PC-9 (cell line): ENCODE measurements around the gene GAS5. TPM values are rescaled to one million over a fixed set of nuclear protein-coding genes. Genes with fewer than 3 reads are reported as not detected.

Experiments used
- BruUV-seq: library from RNA; stranded (reverse); fragments of 400-500 nt; replicated peaks from 2 replicates; lab custom pipeline; 2021; lab: Mats Ljungman, UMichigan
- CTCF ChIA-PET: fragments of 300-600 bp; sonication (Branson Sonifier 250); formaldehyde crosslinking; loops from one replicate; lab custom pipeline; 2022; ENCODE audit warnings: antibody characterized with exemption; lab: Charles Lee
- POLR2A ChIA-PET: fragments of 300-600 bp; sonication (Branson Sonifier 250); formaldehyde crosslinking; loops from one replicate; lab custom pipeline; 2022; ENCODE audit warnings: antibody characterized with exemption; ENCODE audit not compliant: unreplicated experiment; lab: Charles Lee
- DNase-seq, 2 experiments: peaks; one replicate each; pipeline versions ENCODE4 v3.0.0 to v3.0.0-alpha.2; 2015 to 2022; ENCODE audit warnings: mixed read lengths in 1 of 2
- H2AFZ ChIP-seq: fragments of 200-600 bp; sonication (generic); 2 replicates; pipeline ENCODE4 v1.8.1; 2017; ENCODE audit warnings: antibody characterized with exemption
- H3F3A ChIP-seq: fragments of 200-600 bp; sonication (generic); 2 replicates; pipeline ENCODE4 v1.8.1; 2017; ENCODE audit warnings: antibody characterized with exemption, mild to moderate bottlenecking, low read depth; ENCODE audit not compliant: insufficient read depth
- H3K27ac ChIP-seq: fragments of 200-600 bp; sonication (generic); 2 replicates; pipeline ENCODE4 v1.6.1; 2016; ENCODE audit warnings: mixed run types
- H3K27me3 ChIP-seq: fragments of 200-600 bp; sonication (generic); 2 replicates; pipeline ENCODE4 v1.6.1; 2016; ENCODE audit warnings: low read depth, mixed run types; ENCODE audit not compliant: insufficient read depth
- H3K36me3 ChIP-seq: fragments of 200-600 bp; sonication (generic); 2 replicates; pipeline ENCODE4 v1.6.1; 2016; ENCODE audit warnings: low read depth, mixed run types
- H3K4me1 ChIP-seq: fragments of 200-600 bp; sonication (generic); replicated peaks from 2 replicates; pipeline ENCODE4 v1.6.1; 2016; ENCODE audit warnings: mixed run types; ENCODE audit not compliant: insufficient read depth
- H3K4me2 ChIP-seq: fragments of 200-600 bp; sonication (generic); 2 replicates; pipeline ENCODE4 v1.6.1; 2017; ENCODE audit warnings: mixed run types
- H3K4me3 ChIP-seq: fragments of 200-600 bp; sonication (generic); 2 replicates; pipeline ENCODE4 v1.6.1; 2016; ENCODE audit warnings: mixed run types
- H3K79me2 ChIP-seq: fragments of 200-600 bp; sonication (generic); 2 replicates; pipeline ENCODE4 v1.6.1; 2017; ENCODE audit warnings: low read depth, mixed run types
- H3K9me2 ChIP-seq: fragments of 200-600 bp; sonication (generic); 2 replicates; pipeline ENCODE4 v1.8.1; 2017; ENCODE audit warnings: mild to moderate bottlenecking; ENCODE audit not compliant: insufficient read depth
- H3K9me3 ChIP-seq: fragments of 200-600 bp; sonication (generic); 2 replicates; pipeline ENCODE4 v1.8.1; 2016; ENCODE audit warnings: low read depth; ENCODE audit not compliant: insufficient read depth
- H4K20me1 ChIP-seq: fragments of 200-600 bp; sonication (generic); 2 replicates; pipeline ENCODE4 v1.8.1; 2017; ENCODE audit not compliant: insufficient read depth
- EZH2 ChIP-seq: fragments of 200-600 bp; sonication (generic); IDR thresholded peaks from 2 replicates; pipeline ENCODE4 v1.8.0; 2017; ENCODE audit warnings: antibody characterized with exemption, low read depth
- intact Hi-C: fragments of 100-400 bp; cut with micrococcal nuclease; formaldehyde crosslinking; loops from one replicate; pipeline ENCODE4 v1.10.0; 2022; ENCODE audit not compliant: unreplicated experiment
- total RNA-seq: library from RNA; stranded (reverse); gene quantifications from 2 replicates; pipeline ENCODE4 v1.2.3, GENCODE V29; 2021
- TF ChIP-seq, protein P1 (sequence below): fragments of 200-600 bp; sonication (generic); conservative IDR thresholded peaks from 2 replicates; pipeline ENCODE4 v1.6.1; 2017; ENCODE audit warnings: mixed run types, antibody characterized with exemption, mild to moderate bottlenecking, moderate library complexity

The GAS5 gene
- total RNA-seq, 1 experiment from 2014 or later = 234 TPM

GRCh38 chr1:173903827-173904531 lies 36.2 kb upstream of the GAS5 start:
- no peaks in the 10 kb centered on the region for H3K4me1 ChIP-seq
- BruUV-seq = no TSS peak
- POLR2A ChIA-PET = no interaction called here

DNA sequence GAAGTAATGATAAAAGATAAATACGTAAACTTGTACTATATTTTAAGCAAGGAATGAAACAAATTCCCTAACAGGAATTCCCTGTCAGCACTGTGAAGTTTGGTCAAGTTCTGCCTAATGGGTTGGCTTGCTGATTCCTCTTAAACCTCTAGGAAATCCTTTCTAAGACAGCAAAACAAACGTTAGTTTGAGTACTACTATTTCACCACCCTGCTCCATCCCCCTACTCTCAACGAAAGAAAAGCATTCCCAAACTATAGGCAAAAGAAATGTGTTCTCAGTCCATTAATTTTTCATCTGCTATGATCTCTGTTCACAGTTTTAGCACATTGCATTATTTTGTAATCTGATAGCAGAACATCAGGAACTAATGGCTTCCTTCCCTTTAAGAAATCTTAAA lies 33.2 kb upstream of the GAS5 start:
- H3K27me3 ChIP-seq = no peaks in the 10 kb centered on the region
- ChIA-PET POLR2A (no interaction called here), CTCF (no interaction called here)
- intact Hi-C loops = no loop called here
- TF ChIP-seq, protein P1, sequence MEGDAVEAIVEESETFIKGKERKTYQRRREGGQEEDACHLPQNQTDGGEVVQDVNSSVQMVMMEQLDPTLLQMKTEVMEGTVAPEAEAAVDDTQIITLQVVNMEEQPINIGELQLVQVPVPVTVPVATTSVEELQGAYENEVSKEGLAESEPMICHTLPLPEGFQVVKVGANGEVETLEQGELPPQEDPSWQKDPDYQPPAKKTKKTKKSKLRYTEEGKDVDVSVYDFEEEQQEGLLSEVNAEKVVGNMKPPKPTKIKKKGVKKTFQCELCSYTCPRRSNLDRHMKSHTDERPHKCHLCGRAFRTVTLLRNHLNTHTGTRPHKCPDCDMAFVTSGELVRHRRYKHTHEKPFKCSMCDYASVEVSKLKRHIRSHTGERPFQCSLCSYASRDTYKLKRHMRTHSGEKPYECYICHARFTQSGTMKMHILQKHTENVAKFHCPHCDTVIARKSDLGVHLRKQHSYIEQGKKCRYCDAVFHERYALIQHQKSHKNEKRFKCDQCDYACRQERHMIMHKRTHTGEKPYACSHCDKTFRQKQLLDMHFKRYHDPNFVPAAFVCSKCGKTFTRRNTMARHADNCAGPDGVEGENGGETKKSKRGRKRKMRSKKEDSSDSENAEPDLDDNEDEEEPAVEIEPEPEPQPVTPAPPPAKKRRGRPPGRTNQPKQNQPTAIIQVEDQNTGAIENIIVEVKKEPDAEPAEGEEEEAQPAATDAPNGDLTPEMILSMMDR = no peak
- no peak for TF ChIP-seq EZH2
- no peak overlapping the region for H3K4me3 ChIP-seq
- H3K4me2 ChIP-seq = no peak overlapping the region
- no TSS peak for BruUV-seq
- H3F3A ChIP-seq = no peaks in the 10 kb centered on the region
- no peaks in the 10 kb centered on the region for H3K79me2 ChIP-seq
- no peaks in the 10 kb centered on the region for H3K4me1 ChIP-seq
- no peak overlapping the region for H3K27ac ChIP-seq
- H4K20me1 ChIP-seq = no peaks in the 10 kb centered on the region
- H3K9me3 ChIP-seq = no peaks in the 10 kb centered on the region
- no peaks in the 10 kb centered on the region for H3K9me2 ChIP-seq
- H2AFZ ChIP-seq = no peak overlapping the region
- H3K36me3 ChIP-seq = no peaks in the 10 kb centered on the region
- DNase-seq = no peak

More at GRCh38 chr1:173903827-173904531, 36.2 kb upstream of the GAS5 start:
- Histone ChIP-seq H3K27me3 (no peaks in the 10 kb centered on the region), H3K4me3 (no peak overlapping the region), H4K20me1 (no peaks in the 10 kb centered on the region), H3K36me3 (no peaks in the 10 kb centered on the region), H2AFZ (no peak overlapping the region), H3K79me2 (no peaks in the 10 kb centered on the region), H3F3A (no peaks in the 10 kb centered on the region), H3K9me3 (no peaks in the 10 kb centered on the region), H3K4me2 (no peak overlapping the region), H3K9me2 (no peaks in the 10 kb centered on the region), H3K27ac (no peak overlapping the region)
- TF ChIP-seq EZH2 = no peak
- TF ChIP-seq, protein P1 = no peak
- no peak for DNase-seq
- intact Hi-C loops = no loop called here
- CTCF ChIA-PET = no interaction called here

- Histone ChIP-seq H3K4me1 (no peaks in the 10 kb centered on the region), H3K4me2 (no peak overlapping the region), H3K9me2 (no peaks in the 10 kb centered on the region), H3K9me3 (no peaks in the 10 kb centered on the region), H3K27ac (no peak overlapping the region), H4K20me1 (no peaks in the 10 kb centered on the region), H2AFZ (no peak overlapping the region), H3K36me3 (no peaks in the 10 kb centered on the region), H3K27me3 (no peaks in the 10 kb centered on the region), H3K4me3 (no peak overlapping the region), H3K79me2 (no peaks in the 10 kb centered on the region), H3F3A (no peaks in the 10 kb centered on the region)
- intact Hi-C loops = no loop called here
- ChIA-PET CTCF (no interaction called here), POLR2A (no interaction called here)
- BruUV-seq = no TSS peak
- TF ChIP-seq, protein P1 = no peak
- TF ChIP-seq EZH2 = no peak
- no peak for DNase-seq
These were observed 32.6 kb upstream of the GAS5 start for GRCh38 chr1:173900427-173900826.
